ENCODE measurements around the gene NAXD.
"Not testable (repeated sequence)": the region's sequence is repeated elsewhere in the genome, so short reads cannot be mapped to it uniquely, and the experiment has no call there.

The NAXD gene

GRCh38 chr13:110597041-110597689 lies 18.2 kb upstream of the NAXD start:
- no peak for DNase-seq

GRCh38 chr13:110600261-110600819 lies 15.0 kb upstream of the NAXD start:
- DNase-seq = no peak

- DNase-seq = no peak
Observed at GRCh38 chr13:110600980-110601379, 14.4 kb upstream of the NAXD start.

- no peak for DNase-seq
Observed at GRCh38 chr13:110605132-110605531, 10.2 kb upstream of the NAXD start.

- not testable (repeated sequence) for DNase-seq
Observed at GRCh38 chr13:110606281-110606680, 9.1 kb upstream of the NAXD start.

GRCh38 chr13:110607675-110608224 lies 7.6 kb upstream of the NAXD start:
- no peak for DNase-seq

- DNase-seq = no peak
Observed at GRCh38 chr13:110610955-110611595, 4.3 kb upstream of the NAXD start.

- no peak for DNase-seq
Observed at GRCh38 chr13:110615005-110615321, 382 bp upstream of the NAXD start.

GRCh38 chr13:110616103-110617101 lies 1.1 kb downstream of the NAXD start:
- peak; percentile 39 for DNase-seq

- DNase-seq = peak; percentile 27
Observed at GRCh38 chr13:110617321-110618072, 2.2 kb downstream of the NAXD start.

GRCh38 chr13:110618167-110618566 lies 2.8 kb downstream of the NAXD start:
- no peak for DNase-seq

GRCh38 chr13:110618780-110619179 lies 3.4 kb downstream of the NAXD start:
- DNase-seq = no peak

GRCh38 chr13:110620596-110620995 lies 5.3 kb downstream of the NAXD start:
- no peak for DNase-seq

GRCh38 chr13:110624766-110625756 lies 9.7 kb downstream of the NAXD start:
- DNase-seq = no peak

- DNase-seq = no peak
Observed at GRCh38 chr13:110625771-110626321, 10.5 kb downstream of the NAXD start.

- no peak for DNase-seq
Observed at GRCh38 chr13:110626521-110626920, 11.2 kb downstream of the NAXD start.

GRCh38 chr13:110627351-110627750 lies 12.0 kb downstream of the NAXD start:
- DNase-seq = no peak

GRCh38 chr13:110627761-110628476 lies 12.6 kb downstream of the NAXD start:
- no peak for DNase-seq

- DNase-seq = no peak
Observed at GRCh38 chr13:110628477-110628793, 13.1 kb downstream of the NAXD start.
